ENCODE data around the gene AMBP.

DNA sequence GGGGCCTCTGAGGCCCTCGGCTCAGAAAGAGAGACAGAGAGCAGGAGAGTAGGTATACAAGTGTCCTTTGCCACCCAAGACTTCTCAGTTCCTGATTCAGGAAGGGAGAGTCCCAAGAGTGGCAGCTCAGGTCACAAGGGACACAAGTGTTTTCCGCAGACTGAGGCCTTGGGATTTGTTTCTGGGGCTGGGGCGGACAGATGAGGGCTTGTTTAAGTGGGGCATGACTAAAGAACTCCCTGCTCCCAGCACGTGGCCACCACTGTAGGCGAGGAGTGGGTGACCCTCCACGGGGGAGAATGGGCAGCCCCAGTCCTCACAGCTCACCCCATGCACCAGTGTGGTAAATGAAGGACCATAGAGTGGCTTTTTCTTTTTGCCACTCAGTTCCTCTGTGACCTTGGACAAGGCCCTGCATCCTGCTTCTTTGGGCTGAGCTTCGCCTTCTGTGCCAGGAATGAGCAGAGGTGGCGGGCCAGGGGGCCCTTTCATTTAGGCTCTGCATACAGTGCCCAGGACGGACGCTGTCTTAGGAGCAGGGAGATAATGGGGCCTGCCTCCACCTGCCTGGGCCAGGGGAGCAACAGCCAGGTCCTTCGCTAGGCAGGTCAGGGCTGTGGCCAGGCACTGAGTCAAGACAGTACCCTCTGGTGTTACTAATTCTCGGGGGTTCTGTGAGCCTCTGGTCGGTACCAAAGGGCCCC, 50.8 kb downstream of the AMBP start:
- no peak for TF ChIP-seq SETDB1 (IDR thresholded peaks at IDR 0.05; ENCODE audit: insufficient read length, low read length)
- TF ChIP-seq, protein P1, sequence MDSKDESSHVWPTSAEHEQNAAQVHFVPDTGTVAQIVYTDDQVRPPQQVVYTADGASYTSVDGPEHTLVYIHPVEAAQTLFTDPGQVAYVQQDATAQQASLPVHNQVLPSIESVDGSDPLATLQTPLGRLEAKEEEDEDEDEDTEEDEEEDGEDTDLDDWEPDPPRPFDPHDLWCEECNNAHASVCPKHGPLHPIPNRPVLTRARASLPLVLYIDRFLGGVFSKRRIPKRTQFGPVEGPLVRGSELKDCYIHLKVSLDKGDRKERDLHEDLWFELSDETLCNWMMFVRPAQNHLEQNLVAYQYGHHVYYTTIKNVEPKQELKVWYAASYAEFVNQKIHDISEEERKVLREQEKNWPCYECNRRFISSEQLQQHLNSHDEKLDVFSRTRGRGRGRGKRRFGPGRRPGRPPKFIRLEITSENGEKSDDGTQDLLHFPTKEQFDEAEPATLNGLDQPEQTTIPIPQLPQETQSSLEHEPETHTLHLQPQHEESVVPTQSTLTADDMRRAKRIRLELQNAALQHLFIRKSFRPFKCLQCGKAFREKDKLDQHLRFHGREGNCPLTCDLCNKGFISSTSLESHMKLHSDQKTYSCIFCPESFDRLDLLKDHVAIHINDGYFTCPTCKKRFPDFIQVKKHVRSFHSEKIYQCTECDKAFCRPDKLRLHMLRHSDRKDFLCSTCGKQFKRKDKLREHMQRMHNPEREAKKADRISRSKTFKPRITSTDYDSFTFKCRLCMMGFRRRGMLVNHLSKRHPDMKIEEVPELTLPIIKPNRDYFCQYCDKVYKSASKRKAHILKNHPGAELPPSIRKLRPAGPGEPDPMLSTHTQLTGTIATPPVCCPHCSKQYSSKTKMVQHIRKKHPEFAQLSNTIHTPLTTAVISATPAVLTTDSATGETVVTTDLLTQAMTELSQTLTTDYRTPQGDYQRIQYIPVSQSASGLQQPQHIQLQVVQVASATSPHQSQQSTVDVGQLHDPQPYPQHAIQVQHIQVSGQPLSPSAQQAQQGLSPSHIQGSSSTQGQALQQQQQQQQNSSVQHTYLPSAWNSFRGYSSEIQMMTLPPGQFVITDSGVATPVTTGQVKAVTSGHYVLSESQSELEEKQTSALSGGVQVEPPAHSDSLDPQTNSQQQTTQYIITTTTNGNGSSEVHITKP (tag by site-specific recombination; IDR thresholded peaks at IDR 0.05) = no peak
- TF ChIP-seq, protein P2, sequence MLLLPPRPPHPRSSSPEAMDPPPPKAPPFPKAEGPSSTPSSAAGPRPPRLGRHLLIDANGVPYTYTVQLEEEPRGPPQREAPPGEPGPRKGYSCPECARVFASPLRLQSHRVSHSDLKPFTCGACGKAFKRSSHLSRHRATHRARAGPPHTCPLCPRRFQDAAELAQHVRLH (tag by site-specific recombination; IDR thresholded peaks at IDR 0.05) = no peak
- TF ChIP-seq ZNF692 (tag by site-specific recombination; IDR thresholded peaks at IDR 0.05) = no peak
- TF ChIP-seq ZBTB11 (tag by site-specific recombination; conservative IDR thresholded peaks at IDR 0.05; ENCODE audit: low read depth) = no peak
